ENCODE data around the gene NAA15.

NAA15 gene

GRCh38 chr4:139457318-139457717 is 156.0 kb downstream of the NAA15 start:
- H2AFZ ChIP-seq (ENCODE audit: low read length): no peak overlapping the region
- peaks cover 35% of the 10 kb centered on the region for H3K4me1 ChIP-seq (ENCODE audit: insufficient read depth, low read length, severe bottlenecking)
- no peaks in the 10 kb centered on the region for H3K27me3 ChIP-seq (ENCODE audit: insufficient read depth, low read length)
- H3F3A ChIP-seq (ENCODE audit: insufficient read depth, low read length): no peaks in the 10 kb centered on the region
- H3K36me3 ChIP-seq (ENCODE audit: insufficient read depth, low read length): no peaks in the 10 kb centered on the region
- no peak overlapping the region for H3K4me2 ChIP-seq (ENCODE audit: low read length)
- TF ChIP-seq, protein P1, sequence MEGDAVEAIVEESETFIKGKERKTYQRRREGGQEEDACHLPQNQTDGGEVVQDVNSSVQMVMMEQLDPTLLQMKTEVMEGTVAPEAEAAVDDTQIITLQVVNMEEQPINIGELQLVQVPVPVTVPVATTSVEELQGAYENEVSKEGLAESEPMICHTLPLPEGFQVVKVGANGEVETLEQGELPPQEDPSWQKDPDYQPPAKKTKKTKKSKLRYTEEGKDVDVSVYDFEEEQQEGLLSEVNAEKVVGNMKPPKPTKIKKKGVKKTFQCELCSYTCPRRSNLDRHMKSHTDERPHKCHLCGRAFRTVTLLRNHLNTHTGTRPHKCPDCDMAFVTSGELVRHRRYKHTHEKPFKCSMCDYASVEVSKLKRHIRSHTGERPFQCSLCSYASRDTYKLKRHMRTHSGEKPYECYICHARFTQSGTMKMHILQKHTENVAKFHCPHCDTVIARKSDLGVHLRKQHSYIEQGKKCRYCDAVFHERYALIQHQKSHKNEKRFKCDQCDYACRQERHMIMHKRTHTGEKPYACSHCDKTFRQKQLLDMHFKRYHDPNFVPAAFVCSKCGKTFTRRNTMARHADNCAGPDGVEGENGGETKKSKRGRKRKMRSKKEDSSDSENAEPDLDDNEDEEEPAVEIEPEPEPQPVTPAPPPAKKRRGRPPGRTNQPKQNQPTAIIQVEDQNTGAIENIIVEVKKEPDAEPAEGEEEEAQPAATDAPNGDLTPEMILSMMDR (IDR thresholded peaks at IDR 0.05; ENCODE audit: low read length): no peak
- no peak for TF ChIP-seq EZH2 (IDR thresholded peaks at IDR 0.05; ENCODE audit: borderline replicate concordance, low read length)
- peaks cover 49% of the 10 kb centered on the region for H3K79me2 ChIP-seq (ENCODE audit: insufficient read depth, low read length)
- no peaks in the 10 kb centered on the region for H3K9me3 ChIP-seq (ENCODE audit: low read length)
- no peaks in the 10 kb centered on the region for H3K9me2 ChIP-seq (ENCODE audit: low read depth, low read length)
- H4K20me1 ChIP-seq (ENCODE audit: insufficient read depth, low read length): no peaks in the 10 kb centered on the region
- no peak overlapping the region for H3K9ac ChIP-seq (ENCODE audit: low read length)
- no peak overlapping the region for H3K27ac ChIP-seq (ENCODE audit: low read depth, low read length, poor library complexity, severe bottlenecking)
- H3K4me3 ChIP-seq (ENCODE audit: low read depth, low read length, poor library complexity, severe bottlenecking): no peak overlapping the region

DNA sequence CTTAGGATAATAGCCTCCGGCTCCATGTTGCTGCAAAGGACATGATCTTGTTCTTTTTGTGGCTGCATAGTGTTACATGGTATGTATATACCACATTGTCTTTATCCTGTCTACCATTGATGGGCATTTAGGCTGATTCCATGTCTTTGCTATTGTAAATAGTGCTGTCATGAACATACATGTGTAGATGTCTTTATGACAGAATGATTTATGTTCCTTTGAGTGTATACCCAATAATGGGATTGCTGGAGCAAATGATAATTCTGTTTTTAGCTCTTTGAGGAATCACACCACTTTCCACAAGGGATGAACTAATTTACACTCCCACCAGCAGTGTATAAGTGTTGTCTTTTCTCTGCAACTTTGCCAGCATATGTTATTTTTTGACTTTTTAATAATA is 157.2 kb downstream of the NAA15 start:
- H3K27me3 ChIP-seq (ENCODE audit: insufficient read depth, low read length): no peaks in the 10 kb centered on the region
- peaks cover 46% of the 10 kb centered on the region for H3K79me2 ChIP-seq (ENCODE audit: insufficient read depth, low read length)
- H3K4me1 ChIP-seq (ENCODE audit: insufficient read depth, low read length, severe bottlenecking): peaks cover 30% of the 10 kb centered on the region
- no peak overlapping the region for H3K27ac ChIP-seq (ENCODE audit: low read depth, low read length, poor library complexity, severe bottlenecking)
- H2AFZ ChIP-seq (ENCODE audit: low read length): no peak overlapping the region
- H3K9ac ChIP-seq (ENCODE audit: low read length): no peak overlapping the region
- TF ChIP-seq, protein P1 (IDR thresholded peaks at IDR 0.05; ENCODE audit: low read length): no peak
- no peak for TF ChIP-seq EZH2 (IDR thresholded peaks at IDR 0.05; ENCODE audit: borderline replicate concordance, low read length)
- H3K9me3 ChIP-seq (ENCODE audit: low read length): no peaks in the 10 kb centered on the region
- H3K9me2 ChIP-seq (ENCODE audit: low read depth, low read length): no peaks in the 10 kb centered on the region
- H3K36me3 ChIP-seq (ENCODE audit: insufficient read depth, low read length): no peaks in the 10 kb centered on the region
- H3K4me2 ChIP-seq (ENCODE audit: low read length): no peak overlapping the region
- no peaks in the 10 kb centered on the region for H3F3A ChIP-seq (ENCODE audit: insufficient read depth, low read length)
- H3K4me3 ChIP-seq (ENCODE audit: low read depth, low read length, poor library complexity, severe bottlenecking): no peak overlapping the region
- no peaks in the 10 kb centered on the region for H4K20me1 ChIP-seq (ENCODE audit: insufficient read depth, low read length)

GRCh38 chr4:139458999-139459398 is 157.7 kb downstream of the NAA15 start:
- H3K4me2 ChIP-seq (ENCODE audit: low read length): no peak overlapping the region
- H4K20me1 ChIP-seq (ENCODE audit: insufficient read depth, low read length): no peaks in the 10 kb centered on the region
- no peaks in the 10 kb centered on the region for H3K36me3 ChIP-seq (ENCODE audit: insufficient read depth, low read length)
- H3K9me3 ChIP-seq (ENCODE audit: low read length): no peaks in the 10 kb centered on the region
- H3K9ac ChIP-seq (ENCODE audit: low read length): no peak overlapping the region
- H2AFZ ChIP-seq (ENCODE audit: low read length): no peak overlapping the region
- H3K9me2 ChIP-seq (ENCODE audit: low read depth, low read length): no peaks in the 10 kb centered on the region
- peaks cover 30% of the 10 kb centered on the region for H3K4me1 ChIP-seq (ENCODE audit: insufficient read depth, low read length, severe bottlenecking)
- no peak overlapping the region for H3K4me3 ChIP-seq (ENCODE audit: low read depth, low read length, poor library complexity, severe bottlenecking)
- peaks cover 46% of the 10 kb centered on the region for H3K79me2 ChIP-seq (ENCODE audit: insufficient read depth, low read length)
- H3K27me3 ChIP-seq (ENCODE audit: insufficient read depth, low read length): no peaks in the 10 kb centered on the region
- no peak for TF ChIP-seq EZH2 (IDR thresholded peaks at IDR 0.05; ENCODE audit: borderline replicate concordance, low read length)
- TF ChIP-seq, protein P1 (IDR thresholded peaks at IDR 0.05; ENCODE audit: low read length): no peak
- no peaks in the 10 kb centered on the region for H3F3A ChIP-seq (ENCODE audit: insufficient read depth, low read length)
- H3K27ac ChIP-seq (ENCODE audit: low read depth, low read length, poor library complexity, severe bottlenecking): no peak overlapping the region

Data from OCI-LY1 (cell line).